Bronchial epithelial cell (primary cell): ENCODE data around the gene TMEM45B. TPM values are rescaled to one million over a fixed set of nuclear protein-coding genes. Genes with fewer than 3 reads are reported as not detected.

Source experiments
- DNase-seq: peaks from one replicate; pipeline ENCODE4 v3.0.0-alpha.2; 2010; ENCODE audit warnings: low read depth
- FAIRE-seq: peaks from 2 replicates; lab custom pipeline; 2011; peaks lifted over from hg19 to GRCh38; lab: Jason Lieb, UNC
- H3K27me3 ChIP-seq: 2 replicates; pipeline ENCODE4 v1.5.1; 2011; ENCODE audit warnings: low read length; ENCODE audit not compliant: control insufficient read depth, insufficient read depth
- H3K36me3 ChIP-seq: 2 replicates; pipeline ENCODE4 v1.5.1; 2011; ENCODE audit warnings: low read length; ENCODE audit not compliant: control insufficient read depth, insufficient read depth
- H3K4me3 ChIP-seq: 2 replicates; pipeline ENCODE4 v1.5.1; 2011; ENCODE audit warnings: mild to moderate bottlenecking, low read depth, low read length, control low read depth
- total RNA-seq: library from RNA; depleted of rRNA; stranded (reverse); fragments of >200 nt; gene quantifications from 2 replicates; pipeline ENCODE4 v1.2.1, GENCODE V29; 2014
- TF ChIP-seq, protein P1 (sequence below): IDR thresholded peaks from 2 replicates; pipeline ENCODE4 v1.5.1; 2011; ENCODE audit warnings: mild to moderate bottlenecking, moderate library complexity, low read length, control low read depth, inconsistent platforms; ENCODE audit not compliant: insufficient read depth, severe bottlenecking

TMEM45B gene
- total RNA-seq, 1 donor from 2014 or later, result 162 TPM

DNA sequence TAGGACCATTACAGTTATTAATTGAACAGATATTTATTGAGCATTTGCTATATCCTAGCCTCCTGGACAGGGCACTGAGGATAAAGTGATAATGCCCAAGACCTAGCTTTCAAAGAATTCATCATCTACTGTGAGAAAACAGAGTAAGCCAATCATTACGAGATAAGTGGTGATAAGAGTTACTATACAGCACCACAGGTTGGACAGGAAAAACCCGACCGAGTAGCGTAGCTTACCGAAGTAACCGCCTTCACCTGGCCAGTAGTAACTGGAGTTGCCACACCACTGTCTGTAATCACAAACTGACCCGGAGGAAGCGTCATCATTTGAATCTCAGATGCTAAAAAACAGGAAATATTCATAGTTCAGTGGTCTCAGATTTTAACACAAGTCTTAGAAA is 89.8 kb downstream of the TMEM45B start:
- Histone ChIP-seq H3K36me3 (peaks cover 1% of the 10 kb centered on the region), H3K27me3 (no peaks in the 10 kb centered on the region), H3K4me3 (no peak overlapping the region)
- FAIRE-seq, result peak; percentile 52
- no peak for DNase-seq
- TF ChIP-seq, protein P1, sequence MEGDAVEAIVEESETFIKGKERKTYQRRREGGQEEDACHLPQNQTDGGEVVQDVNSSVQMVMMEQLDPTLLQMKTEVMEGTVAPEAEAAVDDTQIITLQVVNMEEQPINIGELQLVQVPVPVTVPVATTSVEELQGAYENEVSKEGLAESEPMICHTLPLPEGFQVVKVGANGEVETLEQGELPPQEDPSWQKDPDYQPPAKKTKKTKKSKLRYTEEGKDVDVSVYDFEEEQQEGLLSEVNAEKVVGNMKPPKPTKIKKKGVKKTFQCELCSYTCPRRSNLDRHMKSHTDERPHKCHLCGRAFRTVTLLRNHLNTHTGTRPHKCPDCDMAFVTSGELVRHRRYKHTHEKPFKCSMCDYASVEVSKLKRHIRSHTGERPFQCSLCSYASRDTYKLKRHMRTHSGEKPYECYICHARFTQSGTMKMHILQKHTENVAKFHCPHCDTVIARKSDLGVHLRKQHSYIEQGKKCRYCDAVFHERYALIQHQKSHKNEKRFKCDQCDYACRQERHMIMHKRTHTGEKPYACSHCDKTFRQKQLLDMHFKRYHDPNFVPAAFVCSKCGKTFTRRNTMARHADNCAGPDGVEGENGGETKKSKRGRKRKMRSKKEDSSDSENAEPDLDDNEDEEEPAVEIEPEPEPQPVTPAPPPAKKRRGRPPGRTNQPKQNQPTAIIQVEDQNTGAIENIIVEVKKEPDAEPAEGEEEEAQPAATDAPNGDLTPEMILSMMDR, result no peak

Other genes starting within 250 kb of the TMEM45B start
- gene NFRKB, start 79.7 kb downstream of the TMEM45B start, total RNA-seq, result 9.6 and 26.3 TPM in 2 replicates
- 4.4 and 4.7 TPM in 2 replicates for gene PRDM10, start 187.0 kb downstream of the TMEM45B start, total RNA-seq